SU-DHL-6 (cell line): ENCODE results near the gene TMED3.
"Not testable (repeated sequence)": the region's sequence is repeated elsewhere in the genome, so short reads cannot be mapped to it uniquely, and the experiment has no call there.

Experiments
- H2AFZ ChIP-seq: fragments of 200-600 bp; sonication (generic); 2 replicates; pipeline ENCODE4 v1.6.1; 2014; ENCODE audit warnings: low read depth, mild to moderate bottlenecking, moderate library complexity, mixed read lengths, antibody characterized with exemption, low read length; ENCODE audit not compliant: severe bottlenecking
- H3F3A ChIP-seq: fragments of 200-600 bp; shearing (Covaris generic); 2 replicates; pipeline ENCODE4 v1.6.0; 2016; ENCODE audit warnings: antibody characterized with exemption, mild to moderate bottlenecking; ENCODE audit not compliant: insufficient read depth
- H3K27ac ChIP-seq: fragments of 200-600 bp; sonication (generic); 2 replicates; pipeline ENCODE4 v1.5.1; 2016; ENCODE audit warnings: low read depth, mild to moderate bottlenecking, low read length, moderate library complexity, mixed read lengths
- H3K27me3 ChIP-seq: fragments of 200-600 bp; sonication (generic), shearing (Covaris generic); 2 replicates; pipeline ENCODE4 v1.6.0; 2014; ENCODE audit warnings: mild to moderate bottlenecking, low read length
- H3K36me3 ChIP-seq: fragments of 200-600 bp; sonication (generic); 2 replicates; pipeline ENCODE4 v1.6.1; 2014; ENCODE audit warnings: mild to moderate bottlenecking, low read length, mixed read lengths
- H3K4me2 ChIP-seq: fragments of 300-600, 200-600 bp; shearing (Covaris generic), sonication (generic); 2 replicates; pipeline ENCODE4 v1.6.0; 2014; ENCODE audit warnings: low read length, low read depth, mild to moderate bottlenecking; ENCODE audit not compliant: poor library complexity, severe bottlenecking
- H3K4me3 ChIP-seq: fragments of 200-600 bp; sonication (generic); 2 replicates; pipeline ENCODE4 v1.5.1; 2014; ENCODE audit warnings: antibody characterized with exemption, low read length, mild to moderate bottlenecking, mixed read lengths; ENCODE audit not compliant: insufficient read depth, poor library complexity, severe bottlenecking
- H3K79me2 ChIP-seq: fragments of 200-600 bp; sonication (generic); 2 replicates; pipeline ENCODE4 v1.6.1; 2014; ENCODE audit warnings: mild to moderate bottlenecking, low read length, moderate library complexity; ENCODE audit not compliant: insufficient read depth
- H3K9ac ChIP-seq: fragments of 200-600 bp; sonication (generic); 2 replicates; pipeline ENCODE4 v1.7.0; 2014; ENCODE audit warnings: mild to moderate bottlenecking, low read length
- H3K9me2 ChIP-seq: fragments of 200-600 bp; sonication (generic); replicated peaks from 2 replicates; pipeline ENCODE4 v1.6.1; 2014; ENCODE audit warnings: low read length; ENCODE audit not compliant: insufficient read depth
- H3K9me3 ChIP-seq: fragments of 200-600 bp; sonication (generic); 2 replicates; pipeline ENCODE4 v1.6.1; 2014; ENCODE audit warnings: low read length, mixed read lengths; ENCODE audit not compliant: insufficient read depth
- H4K20me1 ChIP-seq: fragments of 200-600 bp; sonication (generic); 2 replicates; pipeline ENCODE4 v1.6.1; 2014; ENCODE audit warnings: low read depth, mild to moderate bottlenecking, antibody characterized with exemption, low read length, moderate library complexity, mixed read lengths
- EZH2phosphoT487 ChIP-seq: fragments of 200-600 bp; sonication (generic), shearing (Covaris generic); conservative IDR thresholded peaks from 2 replicates; pipeline ENCODE4 v1.6.1; 2018; ENCODE audit warnings: mild to moderate bottlenecking, antibody characterized with exemption, low read length, moderate library complexity, mixed read lengths
- TF ChIP-seq, protein P1 (sequence below): fragments of 200-600 bp; sonication (generic); IDR thresholded peaks from one replicate; pipeline ENCODE4 v1.5.1; 2017; ENCODE audit warnings: antibody characterized with exemption, mild to moderate bottlenecking, low read length, moderate library complexity; ENCODE audit not compliant: insufficient read depth, poor library complexity, severe bottlenecking

TMED3 gene

DNA sequence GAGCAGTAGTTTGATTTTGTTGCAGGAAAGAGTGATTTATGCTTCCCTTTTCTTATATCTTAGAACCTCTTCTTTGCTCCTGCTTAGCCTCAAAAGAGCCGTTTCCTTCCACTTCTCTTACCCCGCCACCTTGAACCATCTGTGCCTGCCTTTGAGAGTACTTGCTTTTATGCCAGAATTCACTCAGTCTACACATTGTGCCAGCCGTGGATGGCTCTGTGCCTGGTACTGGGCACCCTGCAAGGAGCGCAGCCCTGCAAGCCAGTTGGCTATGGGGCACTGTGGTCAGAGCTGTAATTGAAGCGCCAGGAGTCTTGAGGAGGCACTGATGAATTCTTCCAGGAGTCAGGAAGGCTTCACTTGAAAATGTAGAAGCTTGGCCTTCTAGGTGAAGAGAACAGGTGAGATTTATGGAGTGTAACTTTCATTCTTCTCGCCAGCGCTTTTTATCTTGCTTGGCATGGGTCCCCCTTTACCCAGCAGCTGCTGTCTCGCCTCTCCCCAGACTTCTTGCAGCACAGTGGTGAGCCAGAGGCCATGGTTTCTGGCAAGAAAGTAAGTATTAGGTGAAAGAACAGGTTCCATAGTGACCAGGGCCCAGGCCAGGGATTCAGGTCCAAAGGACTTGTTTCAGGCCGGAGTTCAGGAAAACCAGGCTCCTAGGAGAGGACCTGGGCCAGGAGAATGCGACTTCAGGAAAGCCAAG, 4.9 kb downstream of the TMED3 start:
- H3K27ac ChIP-seq: no peak overlapping the region
- H4K20me1 ChIP-seq: peaks cover 5% of the 10 kb centered on the region; the same call in 1 of the 2 replicates
- no peaks in the 10 kb centered on the region for H3K27me3 ChIP-seq
- H3K36me3 ChIP-seq: 0 out of 2 replicates have a peak, but pooled peaks cover 5% of the 10 kb centered on the region
- TF ChIP-seq EZH2phosphoT487: no peak
- TF ChIP-seq, protein P1, sequence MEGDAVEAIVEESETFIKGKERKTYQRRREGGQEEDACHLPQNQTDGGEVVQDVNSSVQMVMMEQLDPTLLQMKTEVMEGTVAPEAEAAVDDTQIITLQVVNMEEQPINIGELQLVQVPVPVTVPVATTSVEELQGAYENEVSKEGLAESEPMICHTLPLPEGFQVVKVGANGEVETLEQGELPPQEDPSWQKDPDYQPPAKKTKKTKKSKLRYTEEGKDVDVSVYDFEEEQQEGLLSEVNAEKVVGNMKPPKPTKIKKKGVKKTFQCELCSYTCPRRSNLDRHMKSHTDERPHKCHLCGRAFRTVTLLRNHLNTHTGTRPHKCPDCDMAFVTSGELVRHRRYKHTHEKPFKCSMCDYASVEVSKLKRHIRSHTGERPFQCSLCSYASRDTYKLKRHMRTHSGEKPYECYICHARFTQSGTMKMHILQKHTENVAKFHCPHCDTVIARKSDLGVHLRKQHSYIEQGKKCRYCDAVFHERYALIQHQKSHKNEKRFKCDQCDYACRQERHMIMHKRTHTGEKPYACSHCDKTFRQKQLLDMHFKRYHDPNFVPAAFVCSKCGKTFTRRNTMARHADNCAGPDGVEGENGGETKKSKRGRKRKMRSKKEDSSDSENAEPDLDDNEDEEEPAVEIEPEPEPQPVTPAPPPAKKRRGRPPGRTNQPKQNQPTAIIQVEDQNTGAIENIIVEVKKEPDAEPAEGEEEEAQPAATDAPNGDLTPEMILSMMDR: no peak
- H3K9me3 ChIP-seq: no peaks in the 10 kb centered on the region
- no peak overlapping the region for H3K4me2 ChIP-seq
- H3K9me2 ChIP-seq: no peaks in the 10 kb centered on the region
- H3F3A ChIP-seq: no peaks in the 10 kb centered on the region
- H3K4me3 ChIP-seq: no peak overlapping the region
- no peak overlapping the region for H2AFZ ChIP-seq
- H3K79me2 ChIP-seq: peaks cover 34% of the 10 kb centered on the region
- no peak overlapping the region for H3K9ac ChIP-seq

DNA sequence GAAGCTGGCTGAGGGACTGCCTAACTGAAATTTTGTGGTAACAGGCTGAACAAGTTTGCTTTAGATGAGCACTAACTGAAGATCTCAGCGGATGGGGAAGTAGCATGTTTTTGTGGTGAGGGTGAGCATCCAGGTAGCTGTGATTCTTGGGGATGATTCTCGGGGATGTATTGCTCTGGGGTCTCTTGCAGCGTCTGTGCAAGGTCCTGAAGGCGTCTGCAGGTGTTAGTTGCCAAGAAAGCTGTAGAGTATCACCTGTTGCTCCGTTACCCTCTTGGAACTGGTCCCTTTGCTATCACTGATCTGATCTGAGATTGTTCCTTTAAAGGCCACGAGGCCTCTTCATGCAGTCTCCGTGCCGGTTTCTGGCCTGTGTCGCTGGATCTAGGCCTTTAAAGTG, 6.0 kb downstream of the TMED3 start:
- Histone ChIP-seq H3K9me3 (no peaks in the 10 kb centered on the region), H3K36me3 (0 out of 2 replicates have a peak, but pooled peaks cover 5% of the 10 kb centered on the region), H3K27me3 (no peaks in the 10 kb centered on the region), H4K20me1 (peaks cover 5% of the 10 kb centered on the region; the same call in 1 of the 2 replicates), H3K27ac (no peak overlapping the region), H3K4me3 (no peak overlapping the region), H3K79me2 (peaks cover 28% of the 10 kb centered on the region), H3K4me2 (no peak overlapping the region), H3K9ac (no peak overlapping the region), H3K9me2 (no peaks in the 10 kb centered on the region), H3F3A (no peaks in the 10 kb centered on the region), H2AFZ (no peak overlapping the region)
- no peak for TF ChIP-seq EZH2phosphoT487
- TF ChIP-seq, protein P1: no peak

DNA sequence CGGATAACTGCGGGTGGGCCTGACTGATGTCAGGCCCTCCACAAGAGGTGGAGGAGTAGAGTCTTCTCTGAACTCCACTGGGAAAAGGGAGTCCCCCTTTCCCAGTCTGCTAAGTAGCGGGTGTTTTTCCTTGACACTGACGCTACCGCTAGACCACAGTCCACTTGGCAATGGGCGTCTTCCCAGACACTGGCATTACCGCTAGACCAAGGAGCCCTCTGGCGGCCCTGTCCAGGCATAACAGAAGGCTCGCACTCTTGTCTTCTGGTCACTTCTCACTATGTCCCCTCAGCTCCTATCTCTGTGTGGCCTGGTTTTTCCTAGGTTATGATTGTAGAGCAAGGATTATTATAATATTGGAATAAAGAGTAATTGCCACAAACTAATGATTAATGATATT, 9.1 kb downstream of the TMED3 start:
- not testable (repeated sequence) for H3K9ac ChIP-seq, H3K4me2 ChIP-seq, H3K9me3 ChIP-seq, H2AFZ ChIP-seq, H3F3A ChIP-seq, H3K27ac ChIP-seq, H3K27me3 ChIP-seq, H3K9me2 ChIP-seq, H3K4me3 ChIP-seq, H4K20me1 ChIP-seq, H3K36me3 ChIP-seq
- H3K79me2 ChIP-seq: peaks cover 12% of the 10 kb centered on the region; the same call in 1 of the 2 replicates

DNA sequence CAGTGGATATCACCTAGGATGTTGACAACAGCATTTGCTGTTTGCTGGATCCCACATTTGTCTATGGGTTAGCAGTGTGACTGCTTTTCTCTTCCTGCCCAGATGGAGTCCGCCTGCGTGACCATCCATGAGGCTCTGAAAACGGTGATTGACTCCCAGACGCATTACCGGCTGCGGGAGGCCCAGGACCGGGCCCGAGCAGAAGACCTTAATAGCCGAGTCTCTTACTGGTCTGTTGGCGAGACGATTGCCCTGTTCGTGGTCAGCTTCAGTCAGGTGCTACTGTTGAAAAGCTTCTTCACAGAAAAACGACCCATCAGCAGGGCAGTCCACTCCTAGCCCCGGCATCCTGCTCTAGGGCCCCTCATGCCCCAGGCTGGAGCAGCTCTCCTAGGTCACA, 11.0 kb downstream of the TMED3 start:
- H3K36me3 ChIP-seq: 0 out of 2 replicates have a peak, but pooled peaks cover 7% of the 10 kb centered on the region

More for the DNA sequence above, 11.0 kb downstream of the TMED3 start:
- H3F3A ChIP-seq: no peaks in the 10 kb centered on the region
- no peaks in the 10 kb centered on the region for H3K27me3 ChIP-seq
- H3K27ac ChIP-seq: no peak overlapping the region
- H2AFZ ChIP-seq: no peak overlapping the region
- H3K9me2 ChIP-seq: no peaks in the 10 kb centered on the region
- H3K9ac ChIP-seq: no peak overlapping the region
- H3K79me2 ChIP-seq: peaks cover 8% of the 10 kb centered on the region; the same call in 1 of the 2 replicates
- H3K4me2 ChIP-seq: no peak overlapping the region
- H3K4me3 ChIP-seq: no peak overlapping the region
- no peaks in the 10 kb centered on the region for H3K9me3 ChIP-seq
- TF ChIP-seq EZH2phosphoT487: no peak
- TF ChIP-seq, protein P1: no peak
- peaks cover 5% of the 10 kb centered on the region; the same call in 1 of the 2 replicates for H4K20me1 ChIP-seq
